ENCODE data around the gene MCCC1.

- peak in 1 of 2 donors; percentile 10 for TF ChIP-seq POLR2AphosphoS5 (IDR thresholded peaks at IDR 0.05)
- no peak for TF ChIP-seq EP300 (IDR thresholded peaks at IDR 0.05)
Measured at GRCh38 chr3:182979674-182980191, 119.6 kb downstream of the MCCC1 start.
